Kidney (tissue), 14 donors: Measurements from ENCODE around the gene CORO2A. TPM values are rescaled to one million over a fixed set of nuclear protein-coding genes. Genes with fewer than 3 reads are reported as not detected.

Experiments used
- DNase-seq, 5 donors: peaks; one replicate each; pipeline ENCODE4 v3.0.0-alpha.2; 2013 to 2020
- FAIRE-seq: peaks from 2 replicates; lab custom pipeline; 2012; peaks lifted over from hg19 to GRCh38; lab: Jason Lieb, UNC
- H3K27ac ChIP-seq, 2 donors: one replicate each; pipeline ENCODE4 v1.7.0; 2013; ENCODE audit warnings: low read depth in 2 of 2, low read length in 2 of 2, inconsistent platforms in 1 of 2
- H3K27me3 ChIP-seq: one replicate; pipeline ENCODE4 v1.7.1; 2013; ENCODE audit warnings: low read length, inconsistent platforms; ENCODE audit not compliant: control insufficient read depth, insufficient read depth
- H3K36me3 ChIP-seq, 3 donors: one replicate each; pipeline versions ENCODE4 v1.7.0 to v1.7.1; 2013; ENCODE audit warnings: low read length in 3 of 3, control low read depth in 1 of 3, inconsistent platforms in 1 of 3; ENCODE audit not compliant: insufficient read depth in 3 of 3, control insufficient read depth in 2 of 3
- H3K4me1 ChIP-seq, 3 donors: one replicate each; pipeline versions ENCODE4 v1.7.0 to v1.7.1; 2013; ENCODE audit warnings: low read length in 3 of 3, inconsistent platforms in 1 of 3, low read depth in 1 of 3; ENCODE audit not compliant: control insufficient read depth in 2 of 3, insufficient read depth in 2 of 3
- H3K4me3 ChIP-seq, 3 donors: one replicate each; pipeline versions ENCODE4 v1.7.0 to v1.8.1; 2013; ENCODE audit warnings: low read length in 3 of 3, control low read depth in 1 of 3, inconsistent platforms in 1 of 3
- H3K9ac ChIP-seq, 3 donors: one replicate each; pipeline versions ENCODE4 v1.7.0 to v1.7.1; 2013; ENCODE audit warnings: low read length in 3 of 3, control low read depth in 1 of 3, inconsistent platforms in 1 of 3
- H3K9me3 ChIP-seq, 3 donors: one replicate each; pipeline versions ENCODE4 v1.7.0 to v1.7.1; 2013; ENCODE audit warnings: low read length in 3 of 3, control low read depth in 1 of 3, inconsistent platforms in 1 of 3; ENCODE audit not compliant: control insufficient read depth in 2 of 3, insufficient read depth in 1 of 3
- intact Hi-C: fragments of 100-400 bp; cut with DNase I; formaldehyde crosslinking; loops from one replicate; pipeline ENCODE4 v1.11.1; 2022
- polyA plus RNA-seq: library from polyadenylated mRNA; stranded (reverse); fragments of 350-450 nt; fragmentation: Illumina TruSeq; extraction: RNeasy Lipid Tissue Mini Kit (QIAGEN cat#74804); gene quantifications from one replicate; pipeline ENCODE4 v1.2.3, GENCODE V29; 2014; ENCODE audit warnings: low read depth, low replicate concordance; ENCODE audit not compliant: insufficient read depth
- total RNA-seq: library from RNA; stranded (reverse); fragmentation: NEBNext Ultra II Directional; extraction: Animal tissue kit (Norgen Biotek cat#: 25700); gene quantifications from one replicate; pipeline ENCODE4 v1.2.1, GENCODE V29; 2021
- TF ChIP-seq, protein P1 (sequence below): IDR thresholded peaks from 3 replicates; pipeline ENCODE4 v1.5.1; 2012; ENCODE audit warnings: mild to moderate bottlenecking, moderate library complexity, borderline replicate concordance; ENCODE audit not compliant: insufficient read depth; ENCODE audit errors: extremely low read depth
- donor health status: control.
- donor health status: control.
- donor health status: control.
- donor health status: control.
- donor health status: control.
- donor health status: DM: yes; HTN: yes; CAD: no.
- donor health status: Normal renal cell carcinoma (clear cell type).

The CORO2A gene
- total and polyA plus RNA-seq, 2 donors from 2014 or later = 0.90 to 5.3 TPM

DNA sequence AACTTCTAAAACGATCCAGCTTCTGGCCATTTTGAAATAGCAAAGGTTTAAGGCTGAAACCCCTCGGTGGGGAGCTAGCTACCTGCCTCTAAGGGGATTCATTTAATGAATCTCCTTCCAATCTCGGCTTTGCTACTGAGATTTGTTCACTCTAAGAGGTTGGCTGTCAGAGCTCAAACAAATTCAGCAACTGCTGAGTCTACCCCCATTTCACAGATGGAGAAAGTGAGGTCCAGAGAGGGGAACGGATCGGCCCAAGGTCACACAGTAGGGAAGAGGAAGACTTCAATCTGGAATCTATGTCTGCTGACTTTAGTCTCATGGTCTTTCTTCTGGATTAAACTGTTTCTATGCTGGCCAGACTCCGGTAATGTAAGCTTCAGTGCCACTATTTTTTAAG is 3.0 kb downstream of the CORO2A start:
- H3K4me3 ChIP-seq = no peak overlapping the region
- H3K27ac ChIP-seq = no peak overlapping the region
- TF ChIP-seq, protein P1, sequence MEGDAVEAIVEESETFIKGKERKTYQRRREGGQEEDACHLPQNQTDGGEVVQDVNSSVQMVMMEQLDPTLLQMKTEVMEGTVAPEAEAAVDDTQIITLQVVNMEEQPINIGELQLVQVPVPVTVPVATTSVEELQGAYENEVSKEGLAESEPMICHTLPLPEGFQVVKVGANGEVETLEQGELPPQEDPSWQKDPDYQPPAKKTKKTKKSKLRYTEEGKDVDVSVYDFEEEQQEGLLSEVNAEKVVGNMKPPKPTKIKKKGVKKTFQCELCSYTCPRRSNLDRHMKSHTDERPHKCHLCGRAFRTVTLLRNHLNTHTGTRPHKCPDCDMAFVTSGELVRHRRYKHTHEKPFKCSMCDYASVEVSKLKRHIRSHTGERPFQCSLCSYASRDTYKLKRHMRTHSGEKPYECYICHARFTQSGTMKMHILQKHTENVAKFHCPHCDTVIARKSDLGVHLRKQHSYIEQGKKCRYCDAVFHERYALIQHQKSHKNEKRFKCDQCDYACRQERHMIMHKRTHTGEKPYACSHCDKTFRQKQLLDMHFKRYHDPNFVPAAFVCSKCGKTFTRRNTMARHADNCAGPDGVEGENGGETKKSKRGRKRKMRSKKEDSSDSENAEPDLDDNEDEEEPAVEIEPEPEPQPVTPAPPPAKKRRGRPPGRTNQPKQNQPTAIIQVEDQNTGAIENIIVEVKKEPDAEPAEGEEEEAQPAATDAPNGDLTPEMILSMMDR = no peak
- H3K36me3 ChIP-seq = no peaks in the 10 kb centered on the region
- H3K27me3 ChIP-seq = no peaks in the 10 kb centered on the region
- DNase-seq (no peak), FAIRE-seq (no peak)
- intact Hi-C loops = no loop called here
- H3K9me3 ChIP-seq = no peaks in the 10 kb centered on the region
- peaks cover 0 to 3% (median 0%) of the 10 kb centered on the region in 3 donors for H3K4me1 ChIP-seq
- no peak overlapping the region for H3K9ac ChIP-seq

DNA sequence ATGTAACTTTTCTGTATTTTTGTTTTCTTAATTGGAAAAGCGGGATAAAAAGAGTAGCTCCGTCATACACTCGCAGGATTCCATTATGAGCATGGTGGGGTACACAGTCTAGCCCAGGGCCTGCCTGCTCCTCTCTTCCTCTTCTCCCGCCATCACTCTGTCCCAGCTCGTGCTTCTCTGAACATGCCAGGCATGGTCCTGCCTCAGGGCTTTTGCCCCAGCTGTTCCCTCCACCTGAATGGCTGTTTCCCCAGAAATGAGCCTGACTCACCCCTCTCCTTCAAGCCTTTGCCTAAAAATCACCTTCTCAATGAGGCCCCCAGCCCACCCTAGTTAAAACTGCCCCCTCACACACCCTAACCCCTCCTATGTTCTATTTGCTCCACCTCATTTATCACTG is 4.5 kb downstream of the CORO2A start:
- no peak overlapping the region for H3K27ac ChIP-seq
- no peak overlapping the region for H3K9ac ChIP-seq
- no peaks in the 10 kb centered on the region for H3K36me3 ChIP-seq
- no peaks in the 10 kb centered on the region for H3K27me3 ChIP-seq
- peaks cover 0 to 3% (median 0%) of the 10 kb centered on the region in 3 donors for H3K4me1 ChIP-seq
- DNase-seq (no peak), FAIRE-seq (no peak)
- intact Hi-C loops = no loop called here
- TF ChIP-seq, protein P1 = no peak
- no peaks in the 10 kb centered on the region for H3K9me3 ChIP-seq
- no peak overlapping the region for H3K4me3 ChIP-seq

DNA sequence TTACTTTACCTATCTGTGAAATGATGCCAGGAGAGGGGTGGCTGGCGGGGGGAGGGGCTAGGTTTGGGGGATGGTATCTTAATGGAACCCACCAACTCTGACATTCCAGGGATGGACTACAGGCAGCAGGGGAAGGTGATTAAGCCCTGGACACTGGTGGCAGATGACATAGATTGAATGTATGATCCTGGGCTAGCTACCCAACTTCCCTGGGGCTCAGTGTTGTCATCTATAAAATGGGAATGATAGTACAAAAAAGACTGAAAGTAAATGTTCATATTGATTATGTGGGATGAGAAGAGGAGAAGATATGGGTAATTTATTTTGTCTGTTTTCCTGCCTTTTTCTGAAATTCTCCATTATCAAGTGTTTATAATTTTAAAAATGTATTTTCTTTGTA is 6.2 kb downstream of the CORO2A start:
- H3K9ac ChIP-seq = no peak overlapping the region
- no peak overlapping the region for H3K4me3 ChIP-seq
- DNase-seq = no peak
- no peak for FAIRE-seq
- H3K36me3 ChIP-seq = no peaks in the 10 kb centered on the region
- no peaks in the 10 kb centered on the region for H3K9me3 ChIP-seq
- H3K27ac ChIP-seq = no peak overlapping the region
- no peaks in the 10 kb centered on the region for H3K27me3 ChIP-seq
- no peaks in the 10 kb centered on the region for H3K4me1 ChIP-seq
- intact Hi-C loops = no loop called here
- TF ChIP-seq, protein P1 = no peak

DNA sequence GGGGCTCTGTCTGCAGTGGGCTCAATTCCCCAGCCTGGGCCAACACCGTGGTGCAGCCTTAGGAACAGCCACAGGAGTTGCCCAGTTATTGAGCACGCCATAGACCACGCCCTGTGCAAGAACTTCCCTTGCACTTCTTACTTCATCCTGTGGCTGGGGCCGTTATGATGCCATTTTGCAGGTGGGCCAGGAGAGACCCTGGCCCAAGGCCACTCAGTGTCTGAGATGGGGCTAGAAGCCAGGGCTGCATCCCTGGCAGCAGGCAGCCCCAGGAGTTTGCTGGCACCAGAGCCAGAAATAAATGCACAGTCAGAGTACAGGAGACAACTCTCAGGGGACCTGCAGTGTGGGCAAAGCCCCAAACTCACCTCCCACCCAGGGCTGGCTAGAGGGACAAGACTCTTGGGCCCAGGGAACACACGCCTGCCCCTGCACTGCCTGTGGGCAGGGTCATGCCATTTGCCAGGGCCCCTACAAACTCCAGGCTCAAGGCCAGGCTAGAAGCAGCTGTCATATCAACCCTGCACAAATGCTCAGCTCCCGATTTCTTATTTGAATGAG is 6.7 kb downstream of the CORO2A start:
- no peaks in the 10 kb centered on the region for H3K27me3 ChIP-seq
- H3K36me3 ChIP-seq = no peaks in the 10 kb centered on the region
- TF ChIP-seq, protein P1 = no peak
- intact Hi-C loops = no loop called here
- no peaks in the 10 kb centered on the region for H3K9me3 ChIP-seq
- H3K9ac ChIP-seq = no peak overlapping the region
- H3K4me1 ChIP-seq = no peaks in the 10 kb centered on the region
- H3K27ac ChIP-seq = no peak overlapping the region
- DNase-seq (no peak), FAIRE-seq (no peak)
- no peak overlapping the region for H3K4me3 ChIP-seq
